NT2/D1 (cell line): ENCODE data around the gene C1orf185.

Experiments used
- DNase-seq: peaks from one replicate; pipeline ENCODE4 v3.0.0-alpha.2; 2011; ENCODE audit warnings: low read depth, low spot score
- H3K27me3 ChIP-seq: 2 replicates; pipeline ENCODE4 v1.6.0; 2011; ENCODE audit warnings: mild to moderate bottlenecking; ENCODE audit not compliant: insufficient read length, insufficient read depth
- H3K36me3 ChIP-seq: 2 replicates; pipeline ENCODE4 v1.6.1; 2011; ENCODE audit warnings: mild to moderate bottlenecking, low read length, mixed read lengths; ENCODE audit not compliant: insufficient read depth, insufficient read length
- H3K4me1 ChIP-seq: 2 replicates; pipeline ENCODE4 v1.5.1; 2011; ENCODE audit not compliant: insufficient read depth, insufficient read length
- H3K4me3 ChIP-seq: 2 replicates; pipeline ENCODE4 v1.5.1; 2011; ENCODE audit warnings: low read depth; ENCODE audit not compliant: insufficient read length
- H3K9ac ChIP-seq: 2 replicates; pipeline ENCODE4 v1.6.0; 2011; ENCODE audit warnings: low read depth; ENCODE audit not compliant: insufficient read length
- H3K9me3 ChIP-seq: 2 replicates; pipeline ENCODE4 v1.5.1; 2011; ENCODE audit warnings: mild to moderate bottlenecking, low read length; ENCODE audit not compliant: insufficient read depth
- SUZ12 ChIP-seq: IDR thresholded peaks from 2 replicates; pipeline ENCODE4 v1.6.1; 2011; ENCODE audit not compliant: insufficient read length, insufficient read depth; ENCODE audit errors: extremely low read depth
- YY1 ChIP-seq: IDR thresholded peaks from 2 replicates; pipeline ENCODE4 v1.6.1; 2011; ENCODE audit not compliant: insufficient read length, insufficient read depth
- ZNF274 ChIP-seq: IDR thresholded peaks from 2 replicates; pipeline ENCODE4 v1.6.1; 2011; ENCODE audit warnings: mild to moderate bottlenecking, low read depth, low read length

Gene C1orf185

GRCh38 chr1:51190961-51191360 lies 88.9 kb downstream of the C1orf185 start:
- Histone ChIP-seq H3K4me3 (no peak overlapping the region), H3K9ac (no peak overlapping the region)

DNA sequence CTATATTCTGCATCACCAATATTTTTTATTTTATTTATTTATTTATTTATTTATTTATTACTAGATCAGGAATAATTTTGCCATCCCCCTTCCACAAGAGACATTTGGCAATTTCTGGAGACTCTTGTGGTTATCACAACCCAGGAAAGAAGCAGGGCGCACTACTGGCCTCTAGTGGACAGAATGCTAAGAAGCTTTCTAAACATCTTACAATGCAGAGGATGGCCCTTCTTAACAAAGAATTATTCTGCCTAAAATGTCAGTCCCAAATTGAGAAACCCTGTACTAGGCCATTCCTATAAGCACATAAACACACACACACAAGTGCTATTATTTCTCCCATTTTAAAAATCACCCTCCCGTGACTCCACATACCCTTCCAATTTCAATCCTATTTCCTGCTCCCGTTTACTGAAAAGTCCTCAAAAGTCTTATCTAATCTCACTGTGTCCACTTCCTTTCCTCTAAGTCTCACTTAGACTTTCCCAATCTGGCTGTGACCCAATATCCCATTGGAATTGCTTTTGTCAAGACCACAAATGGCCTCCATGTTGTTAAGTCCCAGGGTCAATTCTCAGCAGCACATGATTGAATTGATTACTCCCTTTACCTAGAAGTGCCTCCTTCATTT lies 90.3 kb downstream of the C1orf185 start:
- DNase-seq: peak; percentile 81
- H3K9me3 ChIP-seq: no peaks in the 10 kb centered on the region
- TF ChIP-seq SUZ12 (no peak), YY1 (no peak), ZNF274 (no peak)
- no peak overlapping the region for H3K4me3 ChIP-seq
- no peaks in the 10 kb centered on the region for H3K4me1 ChIP-seq
- no peaks in the 10 kb centered on the region for H3K36me3 ChIP-seq
- H3K27me3 ChIP-seq: no peaks in the 10 kb centered on the region
- no peak overlapping the region for H3K9ac ChIP-seq

More at GRCh38 chr1:51190961-51191360, 88.9 kb downstream of the C1orf185 start:
- TF ChIP-seq ZNF274 (no peak), SUZ12 (no peak), YY1 (no peak)
- no peaks in the 10 kb centered on the region for H3K9me3 ChIP-seq
- no peaks in the 10 kb centered on the region for H3K4me1 ChIP-seq
- H3K36me3 ChIP-seq: no peaks in the 10 kb centered on the region
- DNase-seq: no peak
- no peaks in the 10 kb centered on the region for H3K27me3 ChIP-seq

DNA sequence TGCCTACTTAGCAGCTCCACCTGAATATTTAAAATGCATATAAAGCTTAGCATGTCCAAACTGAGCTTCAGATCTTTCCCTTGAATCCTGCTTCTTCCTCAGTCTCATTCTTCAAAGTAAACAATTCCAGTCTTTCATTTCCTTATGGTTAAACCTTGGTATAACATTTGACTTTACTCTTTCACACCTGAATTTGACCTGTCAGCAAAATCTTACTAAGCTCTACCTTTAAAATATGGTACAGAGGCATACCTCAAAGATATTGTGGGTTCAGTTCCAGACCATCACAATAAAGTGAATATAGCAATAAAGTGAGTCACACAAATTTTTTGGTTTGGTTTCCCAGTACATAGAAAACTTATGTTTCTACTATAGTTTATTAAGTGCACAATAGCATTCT lies 91.5 kb downstream of the C1orf185 start:
- Histone ChIP-seq H3K9me3 (no peaks in the 10 kb centered on the region), H3K9ac (no peak overlapping the region), H3K4me3 (no peak overlapping the region), H3K36me3 (no peaks in the 10 kb centered on the region), H3K27me3 (no peaks in the 10 kb centered on the region), H3K4me1 (no peaks in the 10 kb centered on the region)
- DNase-seq: no peak
- TF ChIP-seq YY1 (no peak), SUZ12 (no peak), ZNF274 (no peak)
